Activated CD8-positive, alpha-beta T cell treated with anti-CD3 and anti-CD28 coated beads, Interleukin-2, amount 10 ng/mL, durations not matched to agents 7 days and 5 days (primary cell): ENCODE data around the gene PEPD. TPM values are rescaled to one million over a fixed set of nuclear protein-coding genes. Genes with fewer than 3 reads are reported as not detected.

Experiments used
- ATAC-seq: fragments of 150-1000 bp; cut with Tn5 transposase; one replicate; pipeline ENCODE4 v1.10.0; 2021; ENCODE audit warnings: moderate library complexity
- CTCF ChIA-PET: fragments of 350-600 bp; sonication (Branson Sonifier 250); formaldehyde crosslinking; loops from one replicate; lab custom pipeline; 2021; ENCODE audit warnings: antibody characterized with exemption; lab: Charles Lee
- POLR2A ChIA-PET: fragments of 350-600 bp; sonication (Branson Sonifier 250); formaldehyde crosslinking; loops from one replicate; lab custom pipeline; 2021; ENCODE audit warnings: antibody characterized with exemption; lab: Charles Lee
- DNase-seq: peaks from one replicate; pipeline ENCODE4 v3.0.0-alpha.2; 2020
- H3K27ac Mint-ChIP-seq: one replicate; pipeline ENCODE4 v1.8.0; 2021; ENCODE audit warnings: mild to moderate bottlenecking, mixed read lengths
- H3K27me3 Mint-ChIP-seq: one replicate; pipeline ENCODE4 v1.8.0; 2021; ENCODE audit warnings: low read depth, mixed read lengths
- H3K36me3 Mint-ChIP-seq: one replicate; pipeline ENCODE4 v1.8.0; 2021; ENCODE audit warnings: low read depth, mixed read lengths
- H3K4me1 Mint-ChIP-seq: one replicate; pipeline ENCODE4 v1.8.0; 2021; ENCODE audit warnings: low read depth, mixed read lengths
- H3K4me3 Mint-ChIP-seq: one replicate; pipeline ENCODE4 v1.8.0; 2021; ENCODE audit warnings: mild to moderate bottlenecking, mixed read lengths
- H3K9me3 Mint-ChIP-seq: one replicate; pipeline ENCODE4 v1.8.0; 2022; ENCODE audit warnings: mixed read lengths; ENCODE audit not compliant: insufficient read depth
- total RNA-seq, 2 experiments: library from RNA; stranded (reverse); gene quantifications; one replicate each; pipeline ENCODE4 v1.2.3, GENCODE V29; 2021

Gene PEPD
- total RNA-seq, 2 experiments from 2014 or later, result 27.9 to 30.5 TPM

DNA sequence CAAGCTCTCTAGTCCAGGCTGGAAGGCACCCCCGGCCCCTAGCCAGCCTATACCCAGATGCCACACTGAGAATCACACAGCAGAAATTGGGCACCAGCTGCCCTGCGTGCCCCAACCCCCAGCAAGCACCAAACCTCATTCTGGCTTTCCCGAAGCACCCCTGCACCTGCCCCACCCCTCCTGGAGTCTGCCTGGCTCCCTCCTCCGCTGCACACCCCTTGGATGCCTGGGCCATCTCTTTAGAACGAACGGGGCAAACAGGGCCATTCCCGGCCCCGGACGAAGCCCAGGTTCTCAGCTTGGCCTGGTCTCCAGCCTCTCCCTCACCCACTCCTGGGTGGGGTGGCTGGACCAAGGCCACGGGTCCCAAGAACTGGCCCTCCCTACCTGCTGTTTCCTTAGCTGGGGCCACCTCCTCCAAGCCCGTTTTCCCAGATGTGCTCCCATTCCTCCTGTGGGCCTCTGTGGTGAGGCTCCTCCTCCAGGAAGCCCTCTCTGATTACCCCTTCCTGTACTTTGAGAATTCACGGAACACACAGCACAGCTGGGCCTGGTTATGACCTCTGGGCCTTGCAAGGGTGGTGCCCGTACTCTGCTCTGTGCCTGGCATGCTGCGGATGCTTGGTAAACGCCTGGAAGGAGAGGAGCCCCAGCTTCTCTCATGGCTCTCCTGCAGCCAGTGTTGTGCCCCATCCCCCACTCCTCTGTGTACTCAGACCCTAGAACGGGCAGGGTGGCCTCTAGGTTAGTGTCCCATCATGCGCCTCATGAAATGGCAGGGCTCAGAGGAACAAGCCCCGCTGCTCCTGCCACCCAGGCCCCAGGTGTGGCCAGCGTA is 126.6 kb downstream of the PEPD start:
- DNase-seq (no peak), ATAC-seq (no peak)
- CTCF ChIA-PET, result interaction anchor here (0.5 kb wide), 1 partner anchor 712 kb away, joined by 3 read pairs; no protein-coding TSS in a partner anchor
- H3K9me3 Mint-ChIP-seq, result no peaks in the 10 kb centered on the region
- no peaks in the 10 kb centered on the region for H3K4me1 Mint-ChIP-seq
- H3K27ac Mint-ChIP-seq, result no peak overlapping the region
- H3K4me3 Mint-ChIP-seq, result no peak overlapping the region
- POLR2A ChIA-PET, result no interaction called here
- no peaks in the 10 kb centered on the region for H3K27me3 Mint-ChIP-seq
- H3K36me3 Mint-ChIP-seq, result no peaks in the 10 kb centered on the region

- ChIA-PET POLR2A (no interaction called here), CTCF (interaction anchor here (0.5 kb wide), 1 partner anchor 713 kb away, joined by 3 read pairs; no protein-coding TSS in a partner anchor)
- DNase-seq (no peak), ATAC-seq (no peak)
- no peaks in the 10 kb centered on the region for H3K4me1 Mint-ChIP-seq
- H3K4me3 Mint-ChIP-seq, result no peak overlapping the region
- H3K36me3 Mint-ChIP-seq, result no peaks in the 10 kb centered on the region
- no peaks in the 10 kb centered on the region for H3K27me3 Mint-ChIP-seq
- no peaks in the 10 kb centered on the region for H3K9me3 Mint-ChIP-seq
- H3K27ac Mint-ChIP-seq, result no peak overlapping the region
Measured at GRCh38 chr19:33394006-33394722, 127.4 kb downstream of the PEPD start.

- Mint-ChIP-seq H3K27me3 (no peaks in the 10 kb centered on the region), H3K27ac (no peak overlapping the region), H3K36me3 (no peaks in the 10 kb centered on the region), H3K4me1 (no peaks in the 10 kb centered on the region), H3K9me3 (no peaks in the 10 kb centered on the region), H3K4me3 (no peak overlapping the region)
- ATAC-seq (no peak), DNase-seq (no peak)
- POLR2A ChIA-PET, result no interaction called here
- CTCF ChIA-PET, result no interaction called here
Measured at GRCh38 chr19:33393286-33394005, 128.1 kb downstream of the PEPD start.

- no peak for ATAC-seq
- no peak overlapping the region for H3K4me3 Mint-ChIP-seq
- ChIA-PET POLR2A (no interaction called here), CTCF (no interaction called here)
- no peaks in the 10 kb centered on the region for H3K9me3 Mint-ChIP-seq
- no peak for DNase-seq
- H3K27ac Mint-ChIP-seq, result no peak overlapping the region
- no peaks in the 10 kb centered on the region for H3K4me1 Mint-ChIP-seq
- no peaks in the 10 kb centered on the region for H3K36me3 Mint-ChIP-seq
- no peaks in the 10 kb centered on the region for H3K27me3 Mint-ChIP-seq
Measured at GRCh38 chr19:33392341-33393285, 129.0 kb downstream of the PEPD start.

DNA sequence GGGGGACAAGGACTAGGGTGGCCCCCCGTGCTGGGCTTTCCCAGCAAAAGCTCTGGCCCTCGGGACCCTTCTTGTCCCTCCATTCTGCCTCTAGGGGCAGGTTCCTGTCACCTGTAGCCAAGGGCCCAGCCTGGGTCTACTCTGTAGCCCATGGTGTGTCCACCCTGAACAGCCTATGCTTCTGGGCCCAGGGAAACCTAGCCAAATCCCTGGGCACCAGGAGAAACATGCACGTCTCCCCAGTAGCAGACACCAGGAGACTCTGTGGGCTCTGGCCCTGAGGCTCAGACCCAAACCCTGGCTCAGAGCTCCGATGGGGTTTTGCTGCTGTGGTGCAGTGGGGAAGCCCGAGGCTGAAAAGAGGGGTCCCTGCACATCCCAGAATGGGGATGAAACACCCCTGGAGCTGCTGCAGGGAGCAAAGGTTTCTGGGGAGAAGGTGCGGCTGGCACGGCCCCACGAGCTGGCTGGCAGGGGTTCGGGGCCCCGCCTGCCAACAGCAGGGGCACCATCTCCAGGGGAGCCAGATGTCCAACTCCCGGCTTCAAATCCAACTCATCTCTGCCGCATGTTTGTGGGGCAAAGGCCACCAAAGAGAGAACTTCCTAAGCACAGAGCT is 129.9 kb downstream of the PEPD start:
- ChIA-PET CTCF (no interaction called here), POLR2A (no interaction called here)
- Mint-ChIP-seq H3K36me3 (no peaks in the 10 kb centered on the region), H3K27me3 (no peaks in the 10 kb centered on the region), H3K4me3 (no peak overlapping the region), H3K27ac (no peak overlapping the region), H3K4me1 (no peaks in the 10 kb centered on the region), H3K9me3 (no peaks in the 10 kb centered on the region)
- DNase-seq (no peak), ATAC-seq (no peak)

DNA sequence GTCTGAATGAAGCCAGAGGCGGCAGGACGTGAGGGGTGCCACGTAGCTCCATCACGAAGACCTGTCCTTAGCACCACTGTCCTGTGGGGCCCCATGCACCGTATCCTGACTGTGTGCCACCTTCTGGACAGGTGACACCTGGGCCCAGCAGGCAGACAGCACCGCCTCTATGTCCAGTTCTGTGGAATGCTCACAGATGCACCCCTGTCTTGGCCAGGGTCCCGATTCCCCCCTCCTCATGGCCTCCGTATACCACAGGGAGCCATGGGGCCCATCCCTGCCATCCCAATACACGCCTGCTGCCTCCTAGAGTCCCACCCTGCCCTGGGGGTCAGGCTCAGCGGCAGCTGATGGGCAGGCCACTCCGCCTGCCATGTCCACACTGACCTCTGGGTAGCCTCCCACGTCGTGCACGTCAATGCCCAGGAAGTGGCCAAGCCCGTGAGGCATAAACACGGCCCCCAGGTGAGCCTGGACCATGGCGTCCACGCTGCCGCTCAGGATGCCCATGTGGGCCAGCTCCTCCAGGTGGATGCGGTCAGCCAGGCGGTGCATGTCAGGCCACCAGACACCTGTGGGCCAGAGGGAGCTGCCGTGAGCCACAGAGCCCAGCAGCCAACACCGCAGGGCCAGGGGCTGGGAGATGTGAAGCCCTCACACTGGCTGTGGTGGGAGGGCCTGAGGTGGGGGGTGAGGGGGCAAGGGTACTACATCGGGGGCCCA is 130.5 kb downstream of the PEPD start:
- H3K4me1 Mint-ChIP-seq, result no peaks in the 10 kb centered on the region
- H3K36me3 Mint-ChIP-seq, result no peaks in the 10 kb centered on the region
- H3K4me3 Mint-ChIP-seq, result no peak overlapping the region
- ATAC-seq, result no peak
- H3K9me3 Mint-ChIP-seq, result no peaks in the 10 kb centered on the region
- ChIA-PET POLR2A (no interaction called here), CTCF (no interaction called here)
- no peaks in the 10 kb centered on the region for H3K27me3 Mint-ChIP-seq
- no peak overlapping the region for H3K27ac Mint-ChIP-seq
- DNase-seq, result no peak

GRCh38 chr19:33390101-33390907 is 131.3 kb downstream of the PEPD start:
- ATAC-seq, result no peak
- POLR2A ChIA-PET, result no interaction called here

DNA sequence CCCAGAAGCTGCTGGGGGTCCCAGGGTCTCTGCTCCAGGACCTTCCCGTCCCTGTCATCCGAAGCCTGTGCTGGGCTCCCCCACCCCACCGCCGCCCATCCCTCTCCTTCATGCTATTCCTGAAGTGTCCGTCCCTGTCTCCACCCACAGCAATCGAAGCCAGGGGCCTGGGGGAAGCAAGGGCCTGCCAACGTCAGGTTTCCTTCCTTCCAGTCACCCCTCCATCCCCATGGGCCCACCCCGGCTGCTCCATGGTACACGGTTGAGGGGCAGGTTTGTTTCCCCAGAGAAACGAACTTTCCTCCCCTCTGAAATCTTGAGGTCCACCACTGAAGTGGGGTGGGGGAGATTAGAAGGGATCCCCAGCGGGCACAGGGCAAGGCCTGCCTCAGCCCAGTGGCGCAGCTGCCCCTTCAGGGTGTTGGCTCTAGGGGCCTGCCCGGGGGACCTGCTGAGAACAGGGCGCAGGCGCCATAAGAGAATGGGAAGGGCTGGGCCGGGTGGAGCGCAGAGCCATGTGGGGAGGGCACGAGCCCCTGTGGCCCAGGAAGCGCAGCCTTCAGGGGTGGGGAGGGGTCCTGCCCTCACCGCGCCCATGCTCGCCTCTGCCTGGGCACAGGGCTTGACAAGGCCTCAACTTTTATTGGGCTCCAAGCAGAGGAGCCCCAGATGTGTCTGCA is 132.0 kb downstream of the PEPD start:
- DNase-seq, result no peak
- no peak for ATAC-seq
- Mint-ChIP-seq H3K4me3 (no peak overlapping the region), H3K27me3 (no peaks in the 10 kb centered on the region), H3K4me1 (no peaks in the 10 kb centered on the region), H3K27ac (no peak overlapping the region), H3K9me3 (no peaks in the 10 kb centered on the region), H3K36me3 (no peaks in the 10 kb centered on the region)
- POLR2A ChIA-PET, result interaction anchor here (0.6 kb wide), 1 partner anchor 11 kb away, joined by 3 read pairs; no protein-coding TSS in a partner anchor
- CTCF ChIA-PET, result no interaction called here

More at GRCh38 chr19:33390101-33390907, 131.3 kb downstream of the PEPD start:
- Mint-ChIP-seq H3K27ac (no peak overlapping the region), H3K36me3 (no peaks in the 10 kb centered on the region), H3K27me3 (no peaks in the 10 kb centered on the region), H3K4me1 (no peaks in the 10 kb centered on the region), H3K4me3 (no peak overlapping the region), H3K9me3 (no peaks in the 10 kb centered on the region)
- CTCF ChIA-PET, result no interaction called here
- DNase-seq, result no peak

GRCh38 chr19:33388725-33389420 is 132.7 kb downstream of the PEPD start:
- ChIA-PET POLR2A (interaction anchor here (0.6 kb wide), 1 partner anchor 11 kb away, joined by 3 read pairs; no protein-coding TSS in a partner anchor), CTCF (interaction anchor here (0.8 kb wide), 1 partner anchor 9 kb away, joined by 3 read pairs; no protein-coding TSS in a partner anchor)
- H3K9me3 Mint-ChIP-seq, result no peaks in the 10 kb centered on the region

More at GRCh38 chr19:33388725-33389420, 132.7 kb downstream of the PEPD start:
- H3K36me3 Mint-ChIP-seq, result no peaks in the 10 kb centered on the region
- H3K4me3 Mint-ChIP-seq, result no peak overlapping the region
- no peaks in the 10 kb centered on the region for H3K4me1 Mint-ChIP-seq
- DNase-seq, result no peak
- H3K27me3 Mint-ChIP-seq, result no peaks in the 10 kb centered on the region
- H3K27ac Mint-ChIP-seq, result no peak overlapping the region
- ATAC-seq, result no peak
